HG03565 (cell line): Measurements from ENCODE around the gene FSTL4.

ENCODE experiments used
- ATAC-seq: cut with Tn5 transposase; IDR thresholded peaks from one replicate; pipeline ENCODE4 v1.9.1; 2021; ENCODE audit warnings: mild to moderate bottlenecking, moderate library complexity; ENCODE audit not compliant: unreplicated experiment

Gene FSTL4

GRCh38 chr5:133372293-133372937 is 239.9 kb downstream of the FSTL4 start:
- no peak for ATAC-seq

- no peak for ATAC-seq
Measured at GRCh38 chr5:133371371-133372155, 240.8 kb downstream of the FSTL4 start.

GRCh38 chr5:133370904-133371303 is 241.4 kb downstream of the FSTL4 start:
- no peak for ATAC-seq

GRCh38 chr5:133370036-133370831 is 242.1 kb downstream of the FSTL4 start:
- ATAC-seq, result no peak

GRCh38 chr5:133368916-133369783 is 243.2 kb downstream of the FSTL4 start:
- no peak for ATAC-seq

- ATAC-seq, result no peak
Measured at GRCh38 chr5:133367984-133368383, 244.4 kb downstream of the FSTL4 start.

GRCh38 chr5:133367071-133367786 is 245.1 kb downstream of the FSTL4 start:
- ATAC-seq, result no peak

GRCh38 chr5:133366438-133366837 is 245.9 kb downstream of the FSTL4 start:
- ATAC-seq, result no peak

GRCh38 chr5:133365738-133366137 is 246.6 kb downstream of the FSTL4 start:
- no peak for ATAC-seq

GRCh38 chr5:133364936-133365707 is 247.2 kb downstream of the FSTL4 start:
- ATAC-seq, result no peak

- ATAC-seq, result no peak
Measured at GRCh38 chr5:133363807-133364587, 248.3 kb downstream of the FSTL4 start.

- no peak for ATAC-seq
Measured at GRCh38 chr5:133362438-133362837, 249.9 kb downstream of the FSTL4 start.

- no peak for ATAC-seq
Measured at GRCh38 chr5:133361922-133362321, 250.4 kb downstream of the FSTL4 start.

GRCh38 chr5:133360693-133361472 is 251.5 kb downstream of the FSTL4 start:
- ATAC-seq, result no peak

- ATAC-seq, result no peak
Measured at GRCh38 chr5:133359861-133360260, 252.5 kb downstream of the FSTL4 start.

GRCh38 chr5:133358271-133358670 is 254.1 kb downstream of the FSTL4 start:
- no peak for ATAC-seq

GRCh38 chr5:133357758-133358157 is 254.6 kb downstream of the FSTL4 start:
- ATAC-seq, result no peak

GRCh38 chr5:133356984-133357421 is 255.3 kb downstream of the FSTL4 start:
- ATAC-seq, result no peak
